Glutamatergic neuron (in vitro differentiated cells): ENCODE data around the gene SERPINA4. TPM values are rescaled to one million over a fixed set of nuclear protein-coding genes. Genes with fewer than 3 reads are reported as not detected.

Experiments used
- DNase-seq: peaks from one replicate; pipeline ENCODE4 v3.0.0; 2022
- H3K27ac Mint-ChIP-seq: one replicate; pipeline ENCODE4 v1.8.0; 2020; ENCODE audit warnings: mild to moderate bottlenecking, mixed read lengths, inconsistent platforms; ENCODE audit not compliant: unreplicated experiment
- H3K27me3 Mint-ChIP-seq: one replicate; pipeline ENCODE4 v1.8.0; 2020; ENCODE audit warnings: mild to moderate bottlenecking, moderate library complexity, mixed read lengths, inconsistent platforms; ENCODE audit not compliant: unreplicated experiment
- H3K36me3 Mint-ChIP-seq: one replicate; pipeline ENCODE4 v1.8.0; 2020; ENCODE audit warnings: mild to moderate bottlenecking, mixed read lengths, inconsistent platforms; ENCODE audit not compliant: unreplicated experiment
- H3K4me1 Mint-ChIP-seq: one replicate; pipeline ENCODE4 v1.8.0; 2020; ENCODE audit warnings: mild to moderate bottlenecking, low read depth, mixed read lengths, inconsistent platforms; ENCODE audit not compliant: unreplicated experiment
- H3K4me3 Mint-ChIP-seq: one replicate; pipeline ENCODE4 v1.8.0; 2020; ENCODE audit warnings: mild to moderate bottlenecking, mixed read lengths, inconsistent platforms; ENCODE audit not compliant: unreplicated experiment
- H3K9me3 Mint-ChIP-seq: one replicate; pipeline ENCODE4 v1.8.0; 2020; ENCODE audit warnings: mild to moderate bottlenecking, moderate library complexity, mixed read lengths, inconsistent platforms; ENCODE audit not compliant: unreplicated experiment
- CTCF ChIP-seq: fragments of 200-600 bp; sonication (generic); IDR thresholded peaks from one replicate; pipeline ENCODE4 v1.5.0; 2021; ENCODE audit not compliant: partially characterized antibody, unreplicated experiment
- long read RNA-seq: library from polyadenylated mRNA; unstranded; transcript quantifications from one replicate; pipeline ENCODE4 v2.0.0, GENCODE V29; 2020; ENCODE audit not compliant: unreplicated experiment
- total RNA-seq: library from RNA; stranded (reverse); fragmentation: NEBNext Ultra II Directional; extraction: Animal tissue kit (Norgen Biotek cat#: 25700); gene quantifications from one replicate; pipeline ENCODE4 v1.2.1, GENCODE V29; 2021; ENCODE audit not compliant: unreplicated experiment

SERPINA4 gene
- not detected for total RNA-seq
- long read RNA-seq: 0 reads

- H3K9me3 Mint-ChIP-seq: peaks cover 2% of the 10 kb centered on the region
- peaks cover under 1% of the 10 kb centered on the region for H3K36me3 Mint-ChIP-seq
- H3K4me1 Mint-ChIP-seq: no peaks in the 10 kb centered on the region
- no peak for TF ChIP-seq CTCF
- no peak within 1 kb of the TSS for H3K27ac Mint-ChIP-seq
- DNase-seq: no peak
- H3K4me3 Mint-ChIP-seq: no peak within 1 kb of the TSS
- no peaks in the 10 kb centered on the region for H3K27me3 Mint-ChIP-seq
Observed at GRCh38 chr14:94560751-94561655, at the start of gene SERPINA4. SERPINA4 (plus strand) TSS chr14:94561442; CDS start chr14:94563483, 2,041 bp downstream.

GRCh38 chr14:94514351-94514750 is 46.9 kb upstream of the SERPINA4 start:
- Mint-ChIP-seq H3K27ac (no peak overlapping the region), H3K27me3 (peaks cover 4% of the 10 kb centered on the region), H3K36me3 (peaks cover 7% of the 10 kb centered on the region), H3K9me3 (peaks cover 2% of the 10 kb centered on the region), H3K4me1 (no peaks in the 10 kb centered on the region), H3K4me3 (no peak overlapping the region)
- no peak for DNase-seq
- no peak for TF ChIP-seq CTCF

- TF ChIP-seq CTCF: no peak
- Mint-ChIP-seq H3K36me3 (peaks cover 9% of the 10 kb centered on the region), H3K9me3 (peaks cover 4% of the 10 kb centered on the region), H3K27me3 (peaks cover 4% of the 10 kb centered on the region), H3K4me3 (no peak overlapping the region), H3K4me1 (no peaks in the 10 kb centered on the region), H3K27ac (no peak overlapping the region)
- DNase-seq: no peak
Observed at GRCh38 chr14:94515426-94515825, 45.8 kb upstream of the SERPINA4 start.

- Mint-ChIP-seq H3K27me3 (peaks cover 4% of the 10 kb centered on the region), H3K27ac (no peak overlapping the region), H3K4me1 (no peaks in the 10 kb centered on the region), H3K4me3 (no peak overlapping the region), H3K36me3 (peaks cover 9% of the 10 kb centered on the region), H3K9me3 (peaks cover 4% of the 10 kb centered on the region)
- DNase-seq: no peak
- no peak for TF ChIP-seq CTCF
Observed at GRCh38 chr14:94515856-94516255, 45.4 kb upstream of the SERPINA4 start.

- peaks cover 4% of the 10 kb centered on the region for H3K27me3 Mint-ChIP-seq
- peaks cover 9% of the 10 kb centered on the region for H3K36me3 Mint-ChIP-seq
- no peak for DNase-seq
- peaks cover 4% of the 10 kb centered on the region for H3K9me3 Mint-ChIP-seq
- no peak overlapping the region for H3K4me3 Mint-ChIP-seq
- H3K4me1 Mint-ChIP-seq: no peaks in the 10 kb centered on the region
- H3K27ac Mint-ChIP-seq: no peak overlapping the region
- TF ChIP-seq CTCF: no peak
Observed at GRCh38 chr14:94517248-94517640, 44.0 kb upstream of the SERPINA4 start.
